Body of pancreas (tissue), 4 donors: ENCODE data around the gene KIAA1217. TPM values are rescaled to one million over a fixed set of nuclear protein-coding genes. Genes with fewer than 3 reads are reported as not detected.

Source experiments
- ATAC-seq: fragments of 150-250 bp; one replicate; pipeline ENCODE4 v1.9.1; 2016
- DNase-seq, 4 donors: peaks; one replicate each; pipeline ENCODE4 v3.0.0-alpha.2; 2019
- H3K27ac ChIP-seq, 4 donors: fragments of 200-600 bp; sonication (generic); 1 replicate in 3 of 4; 2 replicates in 1 of 4; pipeline versions ENCODE4 v1.5.1 to v1.6.1; 2016 to 2019; ENCODE audit warnings: mild to moderate bottlenecking in 1 of 4, mixed read lengths in 1 of 4, moderate library complexity in 1 of 4
- H3K27me3 ChIP-seq, 2 donors: fragments of 200-600 bp; sonication (generic); one replicate each; pipeline ENCODE4 v1.6.0; 2016; ENCODE audit warnings: mild to moderate bottlenecking in 1 of 2
- H3K36me3 ChIP-seq, 2 donors: fragments of 200-600 bp; sonication (generic); replicated peaks in 1 of 2; 2 replicates each; pipeline ENCODE4 v1.5.1; 2016; ENCODE audit warnings: low read depth in 2 of 2; ENCODE audit not compliant: insufficient read depth in 1 of 2
- H3K4me1 ChIP-seq: fragments of 200-600 bp; sonication (generic); one replicate; pipeline ENCODE4 v1.6.0; 2016
- H3K4me3 ChIP-seq, 2 donors: fragments of 200-600 bp; sonication (generic); 1 replicate in 1 of 2; 2 replicates in 1 of 2; pipeline ENCODE4 v1.5.1; 2016 to 2019
- H3K9me3 ChIP-seq, 3 donors: fragments of 200-600 bp; sonication (generic); 1 replicate in 2 of 3; 2 replicates in 1 of 3; pipeline ENCODE4 v1.5.1; 2016
- CTCF ChIP-seq, 7 experiments: fragments of 450-650 bp in 4 of 7; fragments of 200-600 bp in 3 of 7; sonication (generic) in 3 of 7; IDR thresholded peaks; one replicate each; pipeline ENCODE4 v1.5.1; 2016 to 2019; ENCODE audit warnings: antibody characterized with exemption in 7 of 7
- POLR2A ChIP-seq, 3 donors: fragments of 450-650 bp; IDR thresholded peaks; one replicate each; pipeline ENCODE4 v1.6.1; 2016; ENCODE audit warnings: antibody characterized with exemption in 3 of 3, mild to moderate bottlenecking in 2 of 3
- WGBS, 2 donors: methylation state at CpG; one replicate each; pipeline ENCODE4 v1.1.5; 2017; 5-methylcytosine and 5-hydroxymethylcytosine counted together
- intact Hi-C: fragments of 100-400 bp; cut with DNase I; formaldehyde crosslinking; loops from one replicate; pipeline ENCODE4 v1.15.1; 2023
- total RNA-seq, 2 donors: library from RNA; depleted of rRNA; stranded (reverse); fragments of >200 nt; gene quantifications; one replicate each; pipeline ENCODE4 v1.1.0, GENCODE V29; 2016

KIAA1217 gene
- total RNA-seq, 2 donors from 2014 or later = 25.9 to 36.9 TPM

- no peak for TF ChIP-seq POLR2A (IDR thresholded peaks at IDR 0.05)
- no peak for TF ChIP-seq CTCF (IDR thresholded peaks at IDR 0.05)
- Histone ChIP-seq H3K9me3 (no peaks in the 10 kb centered on the region), H3K36me3 (no peaks in the 10 kb centered on the region), H3K27ac (peak overlapping the region; percentile 62 to 86 (median 84)), H3K27me3 (no peaks in the 10 kb centered on the region), H3K4me3 (no peak overlapping the region), H3K4me1 (peaks cover 38% of the 10 kb centered on the region)
- DNase-seq (peak; percentile 56 to 70 (median 63)), ATAC-seq (peak; percentile 72)
- WGBS, 2 donors = 9 to 11% methylated on average over 13 of the region's 13 CpGs
- intact Hi-C loops = loop anchor here (10.0 kb wide), 1 partner anchor 116 kb away; no protein-coding TSS in a partner anchor
Measured at GRCh38 chr10:24238519-24239247, 29.7 kb downstream of the KIAA1217 start.

- no peaks in the 10 kb centered on the region for H3K9me3 ChIP-seq
- TF ChIP-seq POLR2A (IDR thresholded peaks at IDR 0.05) = no peak
- TF ChIP-seq CTCF (IDR thresholded peaks at IDR 0.05) = no peak
- peak in 1 of 4 donors; percentile 48 for DNase-seq
- no peaks in the 10 kb centered on the region for H3K36me3 ChIP-seq
- ATAC-seq = peak; percentile 71
- intact Hi-C loops = loop anchor here (10.0 kb wide), 1 partner anchor 115 kb away; no protein-coding TSS in a partner anchor
- H3K4me3 ChIP-seq = no peak overlapping the region
- H3K4me1 ChIP-seq = peaks cover 38% of the 10 kb centered on the region
- no peaks in the 10 kb centered on the region for H3K27me3 ChIP-seq
- peak overlapping the region; percentile 62 to 86 (median 84) for H3K27ac ChIP-seq
- whole genome bisulfite sequencing, 2 donors = 12% methylated on average over 10 of the region's 10 CpGs
Measured at GRCh38 chr10:24239289-24240040, 30.5 kb downstream of the KIAA1217 start.

GRCh38 chr10:24240041-24240751 lies 31.3 kb downstream of the KIAA1217 start:
- WGBS, 2 donors = 32 to 35% methylated on average over 8 of the region's 8 CpGs
- peaks cover 38% of the 10 kb centered on the region for H3K4me1 ChIP-seq
- H3K27me3 ChIP-seq = no peaks in the 10 kb centered on the region
- intact Hi-C loops = no loop called here
- H3K36me3 ChIP-seq = no peaks in the 10 kb centered on the region
- TF ChIP-seq POLR2A (IDR thresholded peaks at IDR 0.05) (no peak), CTCF (IDR thresholded peaks at IDR 0.05) (no peak)
- ATAC-seq (no peak), DNase-seq (peak in 2 of 4 donors; percentile 27 to 28)
- no peak overlapping the region for H3K4me3 ChIP-seq
- no peaks in the 10 kb centered on the region for H3K9me3 ChIP-seq
- H3K27ac ChIP-seq = peak overlapping the region; percentile 45 to 86 (median 84)

GRCh38 chr10:24241536-24242040 lies 32.6 kb downstream of the KIAA1217 start:
- ATAC-seq = no peak
- 56 to 59% methylated on average over 5 of the region's 5 CpGs for WGBS, 2 donors
- Histone ChIP-seq H3K27me3 (no peaks in the 10 kb centered on the region), H3K36me3 (no peaks in the 10 kb centered on the region), H3K4me3 (no peak overlapping the region), H3K9me3 (no peaks in the 10 kb centered on the region), H3K4me1 (peaks cover 33% of the 10 kb centered on the region), H3K27ac (peak overlapping the region in 1 of 4 donors; percentile 85)
- TF ChIP-seq CTCF (IDR thresholded peaks at IDR 0.05) (no peak), POLR2A (IDR thresholded peaks at IDR 0.05) (no peak)
- DNase-seq = no peak
- intact Hi-C loops = no loop called here
